Activated CD4-positive, alpha-beta T cell treated with anti-CD3 and anti-CD28 coated beads for 4 hours (primary cell): ENCODE measurements around the gene ZFP36L1.

Experiments
- DNase-seq, 2 donors: peaks; one replicate each; pipeline ENCODE4 v3.0.0-alpha.2; 2020

Gene ZFP36L1

DNA sequence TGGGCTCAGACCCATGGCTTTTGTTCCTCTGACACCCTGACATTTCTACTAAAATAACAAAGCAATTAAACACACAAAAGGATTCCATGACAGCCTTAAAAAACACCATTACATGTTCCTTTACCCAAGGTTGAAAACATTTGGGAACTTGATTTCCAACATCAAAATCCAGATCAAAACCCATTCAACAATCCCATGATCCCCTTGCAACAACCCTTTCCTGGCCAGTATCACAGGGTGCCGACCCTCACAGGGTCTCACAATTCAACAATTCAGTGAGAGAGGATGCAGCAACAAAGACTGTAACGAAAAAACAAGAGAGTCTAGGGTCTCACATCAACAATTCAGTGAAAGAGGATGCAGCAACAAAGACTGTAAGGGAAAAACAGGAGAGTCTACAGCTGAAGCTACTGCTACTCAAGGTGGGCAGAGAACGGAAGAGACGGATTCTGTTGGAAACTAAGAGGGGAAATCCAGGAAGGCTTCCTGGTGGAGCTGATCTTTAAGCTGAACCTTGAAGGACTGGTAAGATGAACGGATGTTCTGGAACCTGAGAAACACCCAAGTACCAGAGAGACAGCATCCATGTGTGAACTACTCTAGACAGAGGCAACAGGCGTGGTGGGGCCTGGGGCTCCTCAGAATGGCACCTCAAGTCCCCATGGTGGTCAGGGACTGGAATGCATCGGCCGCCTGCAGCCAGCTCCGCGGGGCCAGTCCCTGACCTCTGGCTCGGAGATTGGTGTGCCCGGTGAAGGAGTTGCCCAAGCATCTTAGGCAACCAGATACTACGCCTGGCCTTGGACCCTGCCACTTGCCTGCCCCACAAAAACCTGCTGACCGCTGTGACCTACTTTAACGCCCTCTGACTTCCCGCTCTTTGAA, 22.7 kb upstream of the ZFP36L1 start:
- DNase-seq, result no peak

DNA sequence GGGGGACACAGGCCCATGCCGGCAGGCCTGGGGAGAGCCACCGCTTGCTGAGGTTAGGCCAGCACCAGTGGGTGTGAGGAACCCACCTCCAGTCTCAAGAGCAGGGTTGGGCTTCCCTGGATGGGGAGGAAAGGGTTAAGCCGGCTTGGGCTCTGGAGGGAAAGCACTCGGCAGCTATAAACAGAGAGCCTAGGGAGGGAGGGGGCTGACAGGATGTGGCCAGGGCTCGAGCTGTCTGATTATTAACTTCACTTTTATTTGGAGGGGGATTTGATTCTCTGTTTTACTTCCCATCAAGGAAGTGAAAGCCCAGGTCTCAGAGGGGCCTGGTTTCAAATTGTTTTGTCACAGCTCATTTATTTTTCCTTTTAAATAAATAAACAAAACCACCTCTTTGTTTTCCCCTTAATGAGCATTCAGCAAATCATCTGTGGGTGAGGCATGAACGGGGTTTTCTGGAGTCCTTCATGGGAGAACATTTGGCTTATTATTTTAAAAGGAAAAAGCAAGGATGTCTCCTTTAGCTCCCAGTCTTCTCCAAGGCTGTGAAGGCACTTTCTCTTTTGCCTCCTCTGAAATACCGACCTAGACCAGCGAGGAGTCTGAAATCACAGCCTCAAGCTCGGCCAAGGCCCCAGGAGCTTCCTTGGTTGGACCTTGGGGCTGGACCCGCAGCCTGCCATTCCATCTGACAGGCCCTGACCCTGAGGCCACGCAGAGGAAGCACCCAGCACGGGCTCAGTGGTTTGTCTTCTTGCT, 21.9 kb upstream of the ZFP36L1 start:
- peak; percentile 49 to 52 for DNase-seq

DNA sequence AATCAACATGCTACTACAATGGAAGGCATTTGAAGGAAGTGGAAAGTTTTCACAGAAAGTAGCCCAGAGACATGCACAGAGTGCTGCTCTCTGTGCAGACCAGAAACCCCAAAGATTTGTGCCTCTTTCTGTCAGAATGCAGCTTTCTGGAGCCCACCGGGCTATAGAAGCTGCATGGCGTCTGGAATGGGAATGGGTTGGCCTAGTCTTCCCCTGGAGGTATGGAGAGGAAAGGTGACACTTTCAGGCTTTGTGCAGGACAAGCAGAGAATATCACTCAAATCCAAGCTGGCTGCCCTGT, 21.3 kb upstream of the ZFP36L1 start:
- no peak for DNase-seq

DNA sequence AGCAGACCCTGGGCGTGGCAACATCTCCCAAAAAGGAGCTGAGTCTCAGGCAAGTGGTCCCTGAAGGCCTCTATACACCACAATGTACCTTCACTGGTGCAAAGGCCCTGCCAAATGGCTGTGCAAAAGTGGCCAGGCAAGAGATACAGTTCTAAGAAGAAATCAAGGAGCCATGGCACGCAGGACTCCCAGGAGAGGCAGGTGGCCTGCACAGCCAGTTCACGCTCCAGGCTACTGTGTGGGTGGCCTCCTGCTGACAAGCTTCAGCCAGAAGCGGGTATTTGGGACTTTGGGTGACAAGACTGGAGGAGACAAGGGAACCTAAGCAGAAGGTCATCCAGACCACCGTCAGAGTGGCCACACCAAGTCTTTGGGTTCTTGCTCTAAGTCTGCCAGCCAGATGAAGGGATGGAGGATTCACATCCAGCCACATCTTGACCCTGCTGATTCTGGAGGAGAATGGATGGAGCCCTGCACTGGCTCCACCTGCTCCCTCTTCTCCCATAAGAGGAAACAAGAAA, 20.5 kb upstream of the ZFP36L1 start:
- DNase-seq, result no peak

DNA sequence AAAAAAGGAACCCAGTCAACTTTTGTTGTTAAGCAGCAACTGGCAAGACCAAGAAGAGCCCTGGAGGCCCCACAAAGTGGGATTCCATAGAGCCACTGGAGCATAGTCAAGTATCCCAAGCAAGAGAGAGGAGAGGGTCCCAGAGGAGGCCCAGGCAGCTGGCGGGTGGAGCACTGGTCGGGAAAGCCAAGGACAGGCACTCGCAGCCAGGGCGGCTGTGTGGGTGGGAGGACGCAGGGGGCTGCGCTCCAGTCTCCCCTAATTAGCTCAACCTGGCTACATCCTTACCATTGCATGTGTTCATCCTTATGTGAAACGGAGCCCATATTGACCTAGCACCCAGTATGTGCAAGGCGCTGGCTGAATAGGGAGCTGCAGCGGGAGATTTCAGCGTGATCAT, 18.3 kb upstream of the ZFP36L1 start:
- no peak for DNase-seq

DNA sequence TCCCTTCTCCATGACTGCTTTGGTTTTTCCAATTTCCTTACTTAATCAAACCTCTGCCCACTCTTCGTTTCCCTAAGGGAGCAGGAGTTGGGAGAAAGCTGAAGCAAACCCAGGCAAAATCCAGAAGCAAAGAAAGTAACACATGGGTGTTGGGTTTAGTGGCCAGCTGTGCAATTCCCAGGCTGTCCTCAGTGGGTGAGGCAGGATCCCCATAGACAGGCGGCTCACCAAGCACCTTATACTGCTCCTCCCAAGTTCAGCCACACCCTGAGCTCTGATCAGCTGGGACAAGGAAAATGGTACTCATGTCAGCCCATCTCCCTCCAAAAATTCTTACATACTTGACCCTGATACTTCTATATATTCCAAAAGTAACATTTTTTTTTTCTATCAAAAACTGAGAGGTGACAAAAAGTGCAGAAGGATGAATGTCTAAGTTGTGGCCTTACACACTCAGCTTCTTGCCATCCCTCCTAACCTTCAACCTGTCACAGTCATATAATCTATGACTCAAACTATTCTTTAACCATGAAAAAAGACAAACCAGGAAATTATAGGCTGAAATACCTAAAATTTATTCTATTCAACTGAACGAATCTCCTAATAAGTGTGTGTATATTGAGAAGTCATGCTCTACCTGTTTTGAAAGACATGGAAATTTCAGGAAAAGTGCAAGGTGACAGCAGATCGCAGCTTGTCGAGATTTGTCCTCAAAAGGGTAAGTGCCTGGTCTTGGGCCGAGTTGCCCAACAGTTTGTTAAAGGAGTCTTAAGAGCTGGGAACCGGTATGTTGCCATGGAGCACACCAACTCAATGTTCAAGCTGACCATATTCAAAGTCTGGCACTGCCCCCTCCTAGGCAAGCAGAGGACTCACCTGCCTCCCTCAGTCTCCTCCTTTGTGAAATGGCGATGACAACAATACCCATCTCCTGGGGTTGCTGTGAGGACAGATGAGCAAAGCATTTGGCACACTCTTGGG, 17.6 kb upstream of the ZFP36L1 start:
- no peak for DNase-seq

DNA sequence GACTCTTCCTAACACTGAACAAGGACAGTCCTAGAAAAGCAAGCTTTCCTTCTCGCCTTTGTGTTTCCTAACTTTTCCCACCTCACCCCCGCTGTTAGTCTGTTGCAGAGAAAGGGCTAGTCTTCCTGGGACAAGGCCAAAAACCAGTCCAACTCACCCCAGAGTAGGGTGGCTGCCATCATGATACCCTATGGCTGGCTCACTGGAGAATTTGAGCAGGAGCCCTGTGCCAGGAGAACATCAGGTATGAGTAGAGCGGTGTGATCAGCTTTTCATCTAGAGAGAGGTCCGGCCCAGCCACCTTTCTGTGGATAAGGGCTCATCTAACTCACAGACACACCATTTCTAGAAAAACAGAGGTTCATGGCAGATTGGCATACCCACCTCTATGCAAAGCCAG, 16.7 kb upstream of the ZFP36L1 start:
- no peak for DNase-seq

DNA sequence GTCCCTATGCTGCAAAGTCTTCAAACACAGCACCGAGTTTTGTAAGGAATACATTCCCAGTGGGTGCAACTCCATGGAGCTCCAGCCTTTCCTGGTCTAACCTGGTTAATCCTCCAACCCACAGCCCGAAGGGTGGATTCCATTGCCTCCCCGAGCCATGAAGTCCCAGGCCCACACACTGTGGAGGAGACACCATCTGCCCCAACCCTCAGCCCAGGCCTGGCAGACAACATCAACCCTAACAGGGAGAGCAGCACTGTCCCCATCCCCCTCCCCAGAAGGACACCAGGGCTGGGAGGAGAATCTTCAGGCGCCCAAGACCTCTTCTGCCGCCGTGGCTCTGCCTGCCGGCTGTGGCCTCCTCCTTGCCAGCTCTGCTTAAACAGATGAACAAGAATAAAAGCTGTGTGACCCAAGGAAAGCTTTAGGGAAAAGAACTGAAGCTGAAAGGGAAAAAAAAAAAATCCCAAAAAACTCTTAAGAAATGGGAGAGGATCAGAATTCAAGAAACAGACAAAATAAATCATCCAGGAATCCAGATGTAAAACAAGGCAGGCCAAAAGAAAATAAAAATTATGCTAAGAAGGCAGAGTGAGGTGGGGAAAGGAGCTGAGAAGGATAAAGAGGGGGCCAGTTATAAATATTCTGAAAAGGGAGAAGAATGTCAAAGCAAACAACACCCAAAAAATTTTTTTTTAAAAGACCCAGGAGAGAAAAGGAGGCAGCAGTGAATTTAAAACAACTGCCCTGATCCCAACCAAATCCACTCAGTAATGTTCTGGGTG, 16.0 kb upstream of the ZFP36L1 start:
- no peak for DNase-seq

DNA sequence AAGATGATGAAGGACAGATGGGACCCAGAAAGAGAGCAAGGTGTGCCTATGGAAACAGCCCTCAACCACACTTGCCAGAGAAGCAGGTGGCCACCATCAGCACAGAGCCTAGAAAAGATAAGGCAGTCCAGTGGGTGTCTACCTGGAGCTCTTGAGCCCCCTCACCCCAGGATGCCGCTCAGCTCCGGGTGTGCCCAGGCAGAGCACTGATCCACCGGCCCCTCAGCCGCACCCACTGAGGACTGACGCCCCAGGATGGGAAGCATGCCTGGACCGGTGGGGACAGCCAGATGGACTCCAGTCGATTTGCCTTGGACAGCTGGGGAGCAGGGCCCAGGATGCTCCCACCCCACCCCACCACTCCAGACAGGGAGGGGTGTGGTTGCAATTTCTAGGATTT, 15.1 kb upstream of the ZFP36L1 start:
- no peak for DNase-seq

DNA sequence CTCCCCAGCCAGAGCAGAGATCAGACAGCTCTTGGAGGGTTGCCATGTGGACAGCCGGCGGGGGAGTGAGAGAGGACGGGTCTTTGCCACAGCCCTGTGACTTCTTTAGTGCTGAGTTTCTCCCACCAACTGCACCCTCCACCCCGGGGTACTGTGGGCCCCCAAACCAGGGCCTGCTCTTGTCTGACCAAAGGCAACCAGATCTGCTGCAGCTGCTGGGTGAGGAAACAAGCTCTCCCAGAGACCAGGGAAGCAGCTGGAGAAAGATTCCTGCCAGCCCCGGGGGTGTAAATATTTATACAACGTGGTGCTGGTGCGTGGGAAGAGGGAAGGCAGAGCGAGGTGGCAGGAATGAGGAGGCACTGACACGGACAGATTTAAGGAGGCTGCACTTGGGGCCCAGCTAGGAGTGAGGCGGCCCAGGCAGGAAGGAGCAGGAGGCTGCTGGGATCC, 14.3 kb upstream of the ZFP36L1 start:
- DNase-seq, result no peak

DNA sequence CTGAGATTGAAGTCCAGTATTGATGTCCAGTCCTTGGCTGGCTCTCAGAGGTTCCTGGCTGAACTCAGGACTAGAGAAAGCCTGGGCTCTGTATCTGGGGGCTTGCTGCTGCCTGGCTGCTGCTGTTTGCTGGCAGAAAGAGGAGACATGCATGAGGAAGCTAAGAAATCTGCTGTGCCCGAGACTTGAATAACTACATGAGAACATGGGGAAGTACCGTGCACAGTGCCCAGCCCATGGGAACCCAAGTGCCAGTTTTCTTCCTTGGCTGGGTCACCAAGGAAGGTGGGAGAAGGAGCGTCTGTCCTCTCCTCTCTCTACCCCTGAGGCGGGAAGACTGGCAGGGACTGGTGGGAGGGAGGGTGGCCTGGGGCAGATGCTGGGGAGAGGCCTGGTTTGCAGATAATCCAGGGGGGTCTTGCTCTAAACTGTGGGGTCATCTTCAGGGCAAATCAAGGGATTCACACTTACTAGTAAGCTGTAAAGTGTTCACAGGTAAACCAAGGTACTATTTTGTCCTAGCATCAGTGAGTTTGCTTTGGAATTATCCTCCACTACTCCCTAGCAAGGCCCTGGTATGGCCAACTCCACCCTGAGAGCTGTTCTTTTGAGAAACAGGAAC, 13.8 kb upstream of the ZFP36L1 start:
- no peak for DNase-seq

DNA sequence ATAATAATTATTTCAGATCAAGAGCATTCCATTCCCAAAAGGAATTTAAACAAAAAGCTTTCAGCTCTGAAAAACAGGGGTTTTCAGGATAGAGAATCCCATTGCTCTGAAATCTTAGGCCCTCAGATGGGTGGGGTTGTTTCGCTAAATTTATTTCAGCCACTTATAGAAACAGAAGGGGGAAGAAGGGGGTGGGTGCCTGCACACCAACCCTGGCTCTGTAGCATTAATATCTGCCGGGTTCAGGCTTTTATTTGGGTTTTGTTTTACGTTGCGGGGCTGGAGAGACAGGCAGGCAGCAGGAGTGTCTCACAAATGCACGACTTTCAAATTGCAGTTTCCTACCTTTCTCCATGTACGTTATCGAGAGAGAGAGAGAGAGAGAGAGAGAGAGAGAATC, 12.5 kb upstream of the ZFP36L1 start:
- no peak for DNase-seq

DNA sequence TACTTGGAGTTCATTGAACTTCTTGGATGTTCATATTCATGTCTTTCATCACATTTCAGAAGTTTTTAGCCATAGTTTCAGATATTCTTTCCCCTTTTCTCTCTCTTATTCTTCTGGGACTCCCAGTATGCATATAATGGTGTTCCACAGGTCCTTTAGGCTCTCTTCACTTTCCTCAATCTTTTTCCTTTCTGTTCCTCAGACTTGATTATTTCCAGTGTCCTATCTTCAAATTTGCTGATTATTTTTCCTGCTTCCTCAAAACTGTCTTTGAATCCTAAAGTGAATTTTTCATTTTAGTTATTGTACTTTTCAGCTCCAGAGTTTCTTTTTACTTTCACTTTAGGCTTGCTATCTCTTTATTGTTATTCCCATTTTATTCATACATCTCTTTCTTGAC, 8.8 kb upstream of the ZFP36L1 start:
- no peak for DNase-seq

DNA sequence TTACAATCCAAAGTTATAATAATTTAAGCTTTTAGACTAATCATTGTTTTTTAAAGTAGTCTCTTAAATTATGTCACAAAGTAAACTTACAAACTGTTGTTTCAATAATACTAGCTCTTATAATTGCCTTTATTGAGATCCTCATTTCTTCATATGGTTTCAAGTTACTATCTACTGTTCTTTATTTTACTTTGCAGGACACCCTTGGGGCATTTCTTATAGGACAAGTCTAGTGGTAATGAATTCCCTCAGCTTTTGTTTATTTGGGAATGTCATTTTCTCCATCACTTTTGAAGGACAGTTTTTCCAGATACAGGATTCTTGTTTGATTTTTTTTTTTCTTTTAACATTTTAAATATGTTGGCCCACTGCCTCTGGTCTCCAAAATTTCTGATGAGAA, 8.1 kb upstream of the ZFP36L1 start:
- no peak for DNase-seq

DNA sequence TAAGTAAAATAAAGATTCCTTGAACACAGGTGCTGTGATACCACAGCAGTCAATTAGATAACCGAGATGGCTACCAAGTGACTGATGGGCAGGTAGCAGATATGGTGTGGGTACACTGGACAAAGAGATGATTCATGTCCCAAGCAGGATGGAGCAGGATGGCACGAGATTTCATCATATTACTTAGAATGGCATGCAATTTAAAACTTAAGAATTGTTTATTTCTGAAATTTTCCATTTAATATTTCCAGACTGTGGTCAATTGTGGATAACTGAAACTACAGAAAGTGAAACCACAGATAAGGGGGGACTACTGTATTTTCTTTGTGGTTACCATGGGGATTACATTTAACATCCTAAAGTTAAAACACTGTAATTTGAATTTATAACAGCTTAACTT, 7.5 kb upstream of the ZFP36L1 start:
- no peak for DNase-seq

DNA sequence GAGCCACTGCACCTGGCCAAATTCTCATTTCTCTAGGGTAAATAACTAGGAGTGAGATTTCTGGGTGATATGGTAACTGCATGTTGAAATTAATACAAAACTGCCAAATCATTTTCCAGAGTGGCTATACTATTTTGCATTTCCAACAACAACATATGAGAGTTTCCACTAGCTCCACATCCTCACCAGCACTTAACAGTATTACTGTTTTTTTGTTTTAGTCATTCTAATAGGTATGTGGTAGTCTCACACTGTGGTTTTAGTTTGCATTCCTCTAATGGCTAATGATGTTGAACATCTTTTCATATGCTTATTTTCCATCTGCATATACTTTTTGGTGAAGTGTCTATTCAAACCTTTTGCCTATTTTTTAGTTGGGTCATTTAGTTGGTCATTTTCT, 5.8 kb upstream of the ZFP36L1 start:
- no peak for DNase-seq

DNA sequence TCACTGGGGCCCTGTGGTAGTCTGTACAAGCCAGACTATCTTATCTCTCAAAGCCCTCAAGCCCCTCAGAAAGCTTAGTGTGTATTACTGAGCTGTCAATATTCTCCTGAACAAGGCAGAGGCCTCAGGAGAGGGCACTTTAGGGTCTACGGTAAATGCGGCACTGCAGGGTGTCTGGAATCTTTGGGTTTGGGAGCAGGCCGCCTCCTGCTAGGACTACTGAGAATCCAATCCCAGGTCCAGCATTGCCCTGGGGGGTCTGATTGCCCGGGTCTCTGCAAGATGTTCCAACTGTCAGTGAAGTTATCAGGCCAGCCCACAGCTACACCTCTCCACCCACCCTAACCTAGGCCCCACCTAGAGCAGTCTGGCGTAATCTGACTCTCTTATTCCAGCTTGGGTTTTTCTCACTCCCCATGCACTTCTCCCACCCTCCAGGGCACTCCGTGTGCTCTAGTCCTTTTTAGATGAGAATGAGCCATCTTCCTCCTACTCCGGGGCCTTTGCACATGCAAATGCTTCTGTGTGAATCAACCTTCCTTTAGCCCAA, 4.3 kb upstream of the ZFP36L1 start:
- no peak for DNase-seq

DNA sequence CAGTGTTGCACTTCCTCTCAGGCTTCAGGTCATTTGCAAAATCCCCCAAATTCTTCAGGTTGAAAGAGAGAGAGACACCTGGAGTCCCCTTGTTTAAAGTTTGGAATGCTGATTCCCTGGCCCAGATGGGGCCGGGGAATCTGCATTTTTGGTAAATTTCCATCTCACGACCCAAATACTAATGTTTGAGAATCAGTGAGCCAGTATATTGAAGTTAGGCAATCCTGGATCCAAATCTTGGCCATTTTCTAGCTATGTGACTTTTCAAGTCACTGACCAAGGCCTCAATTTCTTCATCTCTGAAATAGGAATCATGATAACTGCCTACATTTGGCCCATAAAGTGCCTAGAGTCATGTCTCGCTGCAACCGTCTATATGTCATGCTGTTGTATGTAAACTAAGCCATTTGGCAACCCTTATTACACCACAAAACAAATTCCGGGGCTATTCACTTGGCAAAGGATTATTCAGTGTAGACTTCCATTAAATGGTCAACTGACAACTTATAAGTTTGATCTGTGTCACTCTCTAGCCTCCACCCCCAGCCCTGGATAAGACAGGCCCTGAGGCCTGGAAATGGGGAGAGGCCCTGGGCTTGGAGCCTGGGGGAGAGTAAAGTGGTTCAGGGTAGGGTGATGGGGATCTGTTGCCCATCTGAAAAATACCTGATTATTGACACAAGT, 3.7 kb upstream of the ZFP36L1 start:
- DNase-seq, result no peak

DNA sequence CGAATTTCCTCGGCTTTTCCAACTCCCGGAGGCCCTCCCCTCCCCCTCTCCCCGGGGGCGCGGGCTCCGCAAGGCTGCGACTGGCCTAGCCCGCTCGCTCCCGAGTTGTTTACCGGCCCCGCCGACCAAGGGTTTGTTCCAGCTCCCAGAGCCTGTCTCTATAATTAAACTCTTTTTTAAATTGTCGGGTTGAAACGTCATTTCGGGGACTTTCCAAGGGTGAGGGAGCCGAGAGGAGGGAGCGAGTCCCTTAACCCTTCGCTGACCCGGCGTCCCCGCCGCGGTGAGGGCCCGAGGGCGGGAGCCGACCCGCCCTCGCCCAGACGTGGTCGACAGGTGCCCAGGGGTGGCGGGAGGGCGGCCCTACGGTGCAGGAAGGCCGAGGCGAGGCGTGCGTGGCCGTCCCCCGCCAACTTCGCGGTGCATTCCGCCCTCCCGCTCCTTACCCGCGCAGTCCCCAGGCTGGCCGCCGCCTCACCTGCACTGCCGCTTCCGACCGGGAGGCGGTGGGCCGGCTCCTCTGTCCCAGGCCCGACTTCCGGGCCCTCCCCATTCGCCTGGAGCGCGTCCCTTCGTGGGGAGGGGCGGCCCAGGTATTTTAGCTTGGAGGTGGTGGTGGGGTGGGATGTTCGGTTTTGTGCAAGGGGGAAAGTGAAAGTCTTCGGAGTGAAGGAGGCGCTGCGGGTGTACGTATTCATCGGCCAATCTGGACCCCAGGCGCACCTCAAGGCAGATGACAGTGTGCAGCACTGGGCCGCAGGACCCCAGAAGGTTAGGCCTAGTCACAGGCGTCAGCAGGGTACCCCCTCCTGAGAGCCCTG, 2.9 kb upstream of the ZFP36L1 start:
- DNase-seq, result peak; percentile 83 to 84
